T-helper 1 cell treated with Interleukin-12 subunit alpha and Interleukin-12 subunit beta and Interleukin-4 antibody, amounts not matched to agents 30 ng/mL and 1 ng/mL, for 36 hours (primary cell): Measurements from ENCODE around the gene KCNQ1. TPM values are rescaled to one million over a fixed set of nuclear protein-coding genes. Genes with fewer than 3 reads are reported as not detected.

Experiments
- intact Hi-C: fragments of 100-400 bp; cut with micrococcal nuclease; formaldehyde crosslinking; loops from one replicate; pipeline ENCODE4 v1.15.1; 2024
- total RNA-seq: library from RNA; stranded (reverse); gene quantifications from 2 replicates; pipeline ENCODE4 v1.2.3, GENCODE V29; 2022

Gene KCNQ1
- total RNA-seq, 1 donor from 2014 or later = 16.9 TPM

DNA sequence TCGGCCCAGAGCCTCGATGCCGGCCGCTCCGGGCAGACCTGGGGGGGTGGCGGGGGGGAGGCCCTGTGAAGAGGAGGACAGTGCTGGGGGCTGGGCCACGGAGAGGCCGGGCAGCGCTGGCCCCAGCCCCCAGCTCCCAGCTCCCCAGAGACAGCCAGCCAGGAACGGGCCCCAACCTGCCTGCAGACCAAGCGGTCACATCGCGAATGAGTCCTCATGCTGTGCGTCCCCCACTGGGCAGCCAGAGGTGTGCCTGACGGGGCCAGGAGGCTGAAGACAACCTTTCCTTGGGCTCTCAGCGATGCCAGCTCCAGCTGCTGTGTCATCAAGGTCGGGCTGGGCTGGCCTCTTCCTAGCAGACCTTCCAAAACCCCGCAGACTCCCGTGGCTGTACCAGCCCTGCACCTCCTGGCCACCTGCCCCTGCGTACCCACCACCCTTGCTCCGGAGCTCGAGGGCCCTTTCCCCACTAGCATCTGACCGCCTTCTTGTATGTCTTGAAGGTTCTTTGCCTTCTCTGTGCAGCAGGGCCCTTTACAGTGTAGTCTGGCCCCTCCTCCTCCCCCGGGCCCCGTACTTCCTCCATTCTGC lies 352.4 kb downstream of the KCNQ1 start:
- intact Hi-C loops = no loop called here

GRCh38 chr11:2797741-2798361 lies 353.0 kb downstream of the KCNQ1 start:
- intact Hi-C loops = no loop called here

DNA sequence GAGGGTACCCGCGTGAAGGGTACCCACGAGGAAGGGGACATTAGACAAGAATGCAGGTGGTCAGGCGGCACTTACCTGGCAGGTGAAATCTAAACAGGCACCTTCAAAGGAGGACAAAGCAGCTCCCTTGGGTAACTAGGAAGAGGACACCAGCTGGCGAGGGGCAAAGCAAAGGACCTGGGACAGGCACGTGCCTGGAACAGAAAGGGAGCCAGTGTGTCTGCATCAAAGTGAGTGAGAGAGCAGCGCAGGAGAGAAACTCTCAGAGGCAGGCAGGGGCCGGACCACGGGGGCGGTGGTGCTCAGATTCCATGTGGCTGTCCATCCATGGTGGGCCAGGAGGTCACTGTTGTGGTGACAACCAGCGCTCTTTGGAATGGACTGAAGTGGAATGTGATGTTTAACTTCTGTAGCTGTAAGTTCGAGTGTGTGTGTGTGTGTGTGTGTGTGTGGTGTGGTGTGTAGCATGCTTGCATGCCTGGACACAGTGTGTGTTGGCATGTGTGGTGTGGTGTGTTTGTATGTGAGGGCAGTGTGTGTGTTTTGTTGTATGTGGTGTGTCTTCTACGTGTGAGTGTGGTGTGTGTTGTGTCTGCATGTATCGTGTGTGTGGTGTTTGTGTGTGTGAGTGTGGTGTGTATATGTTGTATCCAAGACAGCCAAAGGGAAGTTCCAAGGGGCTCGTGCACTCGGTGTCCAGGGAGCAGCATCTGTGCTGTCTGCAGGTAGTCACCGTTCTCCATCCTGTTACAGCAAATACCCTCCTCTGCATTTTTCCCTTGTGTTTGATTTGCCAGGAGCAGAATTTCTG lies 354.3 kb downstream of the KCNQ1 start:
- intact Hi-C loops = no loop called here

DNA sequence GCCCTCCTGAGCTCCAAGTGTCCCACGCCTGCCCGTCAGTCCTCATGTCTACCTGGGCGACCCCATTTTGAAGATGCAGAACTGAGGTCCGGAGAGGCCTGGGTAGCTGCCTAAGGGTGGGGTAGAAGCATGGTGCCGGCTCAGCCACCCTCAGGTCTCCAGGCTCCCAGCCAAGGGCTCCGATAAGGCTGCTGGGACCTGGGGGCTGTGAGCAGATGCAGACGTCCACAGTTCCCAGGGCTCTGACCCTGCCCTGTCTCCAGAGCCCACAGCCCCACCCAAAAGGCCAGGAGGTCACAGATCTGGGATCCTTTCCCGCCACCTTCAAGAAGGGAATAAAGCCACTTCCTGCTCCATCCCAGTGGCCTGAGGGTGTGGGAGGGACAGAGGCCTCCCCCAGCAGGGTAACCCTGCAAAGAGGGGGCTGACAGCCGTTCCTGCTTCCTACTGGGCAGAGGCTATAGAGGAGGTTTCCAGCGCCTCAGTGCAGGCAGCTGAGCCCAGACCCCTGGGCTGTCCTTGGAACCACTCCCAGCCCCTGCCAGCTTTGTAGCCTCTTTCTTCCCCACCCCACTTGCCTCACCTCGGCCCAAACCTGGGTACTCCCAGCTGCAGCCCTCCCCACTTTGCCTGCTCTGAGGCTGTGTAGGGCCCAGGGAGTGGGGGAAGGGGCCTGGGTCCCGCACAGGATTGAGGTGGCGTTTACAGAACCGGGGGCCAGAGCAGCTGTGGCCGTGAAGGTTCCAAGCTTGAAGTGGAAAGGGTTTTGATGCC lies 355.3 kb downstream of the KCNQ1 start:
- intact Hi-C loops = no loop called here

DNA sequence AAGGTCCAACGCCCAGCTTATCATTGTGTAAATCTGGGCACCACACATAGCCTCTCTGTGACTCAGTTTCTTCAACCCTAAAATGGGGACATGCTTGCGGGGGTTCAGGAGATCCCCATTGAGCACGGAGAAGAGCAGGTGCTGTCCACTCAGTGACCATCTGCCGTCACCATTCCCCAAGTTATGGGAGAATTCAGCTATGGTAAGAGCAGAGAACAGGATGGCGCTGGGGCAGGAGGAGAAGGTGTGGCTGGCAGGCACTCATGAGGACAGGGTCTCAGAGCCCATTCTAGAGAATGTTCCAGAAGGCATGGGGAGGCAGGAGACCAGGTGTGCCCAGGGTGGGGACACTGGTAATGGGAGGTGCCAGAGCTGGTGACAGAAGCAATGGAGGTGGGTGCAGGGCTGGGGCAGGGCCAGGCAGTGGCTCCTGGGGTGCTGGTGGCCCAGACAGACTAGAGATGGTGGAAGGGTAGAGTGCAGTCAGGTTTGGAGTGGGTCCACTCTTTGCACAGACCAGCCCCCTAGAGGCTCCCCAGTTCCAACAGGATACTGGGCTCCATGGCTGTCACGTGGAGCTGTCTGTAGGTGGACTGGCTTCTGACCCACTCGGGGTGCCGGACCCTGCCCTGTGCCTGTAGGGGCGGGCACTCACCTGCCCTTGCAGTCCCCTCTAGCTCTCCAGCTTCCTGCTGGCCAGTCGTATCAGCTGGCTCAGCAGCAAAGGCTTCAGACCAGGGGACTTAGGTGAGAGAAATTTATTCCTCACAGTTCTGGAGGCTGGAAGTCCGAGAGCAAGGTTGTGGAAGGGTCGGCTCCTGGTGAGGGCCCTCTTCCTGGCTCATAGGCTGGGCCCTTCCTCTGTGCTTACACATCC lies 356.1 kb downstream of the KCNQ1 start:
- intact Hi-C loops = no loop called here

GRCh38 chr11:2801711-2802388 lies 357.0 kb downstream of the KCNQ1 start:
- intact Hi-C loops = no loop called here

GRCh38 chr11:2802389-2803185 lies 357.8 kb downstream of the KCNQ1 start:
- intact Hi-C loops = no loop called here

DNA sequence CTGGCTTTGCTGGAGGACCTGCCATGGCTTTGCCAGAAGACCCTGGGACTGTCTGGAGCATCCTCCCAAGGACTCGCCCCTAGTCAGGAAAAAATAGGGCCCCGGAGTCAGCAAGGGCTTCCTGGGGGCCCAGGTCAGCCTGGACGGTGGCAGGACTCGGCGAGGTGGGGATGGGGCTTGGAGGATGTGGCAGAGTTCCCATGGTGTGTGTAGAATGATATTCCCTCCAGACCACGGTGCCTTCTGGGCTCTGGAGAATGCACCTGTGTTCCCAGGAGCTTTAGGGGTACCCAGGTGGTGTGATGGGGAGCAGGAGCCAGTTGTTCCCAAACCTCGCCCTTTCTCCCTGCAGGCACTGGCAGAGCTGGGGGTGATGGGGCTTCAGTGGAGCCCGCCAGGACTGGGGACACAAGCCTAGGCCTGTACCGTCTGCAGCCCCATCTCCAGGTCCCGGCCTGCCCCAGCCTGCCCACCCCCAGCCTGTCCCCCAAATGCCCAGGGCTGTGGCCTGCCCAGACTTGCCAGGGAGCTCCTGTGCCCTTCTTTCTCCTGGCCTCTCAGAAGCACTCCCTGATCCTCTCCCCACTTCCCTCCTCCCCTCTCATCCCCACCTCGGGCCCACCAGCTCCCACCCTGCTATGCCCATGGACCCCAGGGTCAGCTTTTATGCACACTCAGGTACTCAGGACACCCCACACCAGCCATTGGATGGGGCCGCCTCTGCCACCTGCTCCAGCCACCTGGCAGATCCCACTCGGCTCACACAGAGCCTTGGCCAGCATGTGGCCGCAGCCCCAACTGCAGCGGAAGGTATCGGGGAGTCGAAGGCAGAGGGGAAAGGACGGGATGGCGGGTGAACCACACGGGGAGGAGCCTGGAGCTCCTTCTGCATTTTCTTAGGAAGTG lies 358.6 kb downstream of the KCNQ1 start:
- intact Hi-C loops = no loop called here

DNA sequence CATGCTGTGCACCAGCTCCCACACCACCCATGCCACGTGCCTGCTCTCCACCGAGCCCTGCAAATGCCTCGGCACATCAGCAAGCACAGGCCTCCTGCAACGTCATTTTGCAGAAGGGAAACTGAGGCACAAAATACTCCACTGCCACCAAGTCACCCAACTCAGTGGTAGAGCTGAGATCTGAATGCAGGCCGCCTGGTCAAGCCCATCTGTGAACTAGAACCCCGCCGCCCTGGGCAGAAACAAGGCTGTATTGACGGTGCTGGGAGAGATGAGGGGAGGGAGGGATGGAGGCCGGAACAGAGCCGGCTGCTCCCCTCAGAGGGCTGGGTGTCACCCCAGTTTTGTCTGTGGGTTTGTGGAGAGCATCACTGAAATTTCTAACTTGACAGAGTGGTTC lies 359.4 kb downstream of the KCNQ1 start:
- intact Hi-C loops = no loop called here

DNA sequence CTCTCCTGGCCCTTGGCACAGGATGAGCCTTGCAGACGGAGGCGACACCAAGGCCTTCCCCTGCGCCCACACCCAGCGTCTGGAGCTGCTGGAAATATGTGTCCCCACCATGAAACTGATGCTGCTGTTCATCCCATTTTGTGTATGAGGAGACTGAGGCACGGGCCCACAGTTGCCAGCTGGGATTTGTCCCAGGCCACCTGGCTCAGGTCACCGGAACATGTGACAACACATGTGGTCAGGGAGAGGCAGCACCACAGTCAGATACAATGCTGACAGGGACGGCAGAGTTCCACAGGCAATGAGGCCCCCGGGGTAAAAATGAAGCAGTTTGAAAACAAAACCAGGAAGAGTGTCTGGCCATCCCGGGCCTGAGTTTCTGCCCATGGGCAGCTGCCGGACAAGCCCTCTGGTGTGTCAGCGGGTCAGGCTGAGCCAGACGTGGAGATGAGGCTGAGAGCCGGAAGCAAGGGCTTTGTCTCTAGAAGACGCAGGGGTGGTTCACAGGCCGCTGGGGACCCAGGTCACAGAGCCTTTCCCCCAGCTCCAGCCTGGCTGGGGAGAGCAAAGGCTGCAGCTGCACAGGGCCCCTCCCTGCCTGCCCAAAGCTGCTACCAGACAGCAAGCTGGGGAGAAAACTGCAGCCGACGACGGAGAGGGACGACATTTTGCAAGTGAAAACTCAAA lies 360.0 kb downstream of the KCNQ1 start:
- intact Hi-C loops = no loop called here

DNA sequence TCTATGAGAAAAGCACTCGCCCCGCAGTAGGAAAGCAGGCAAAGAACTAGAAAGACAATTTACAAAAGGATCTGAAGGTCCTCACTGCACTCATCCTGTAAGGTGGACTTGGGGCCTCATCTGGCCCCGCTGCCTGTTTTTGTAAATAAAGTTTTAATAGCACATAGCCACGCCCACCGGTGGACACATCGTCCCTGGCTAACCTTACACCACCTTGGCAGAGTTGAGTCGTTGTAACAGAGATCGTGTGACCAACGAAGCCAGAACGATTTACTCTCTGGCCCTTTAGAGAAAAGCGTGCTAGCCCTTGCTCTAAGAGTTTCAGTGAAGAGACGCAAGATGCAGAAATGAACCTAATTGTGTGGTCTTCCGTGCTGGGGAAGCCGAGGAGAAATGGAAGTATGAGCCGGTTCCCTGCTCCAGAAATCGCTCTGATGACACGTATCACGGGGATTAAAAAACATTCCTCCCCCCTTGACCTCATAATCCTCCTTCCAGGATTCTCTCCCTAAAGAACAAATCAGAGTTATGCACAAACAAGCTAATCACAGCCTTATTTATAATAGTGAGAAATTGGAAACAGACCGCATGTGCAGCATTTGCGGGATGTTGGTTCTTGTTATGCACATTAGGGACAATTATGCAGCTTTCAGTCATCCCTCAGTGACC lies 360.7 kb downstream of the KCNQ1 start:
- intact Hi-C loops = no loop called here

DNA sequence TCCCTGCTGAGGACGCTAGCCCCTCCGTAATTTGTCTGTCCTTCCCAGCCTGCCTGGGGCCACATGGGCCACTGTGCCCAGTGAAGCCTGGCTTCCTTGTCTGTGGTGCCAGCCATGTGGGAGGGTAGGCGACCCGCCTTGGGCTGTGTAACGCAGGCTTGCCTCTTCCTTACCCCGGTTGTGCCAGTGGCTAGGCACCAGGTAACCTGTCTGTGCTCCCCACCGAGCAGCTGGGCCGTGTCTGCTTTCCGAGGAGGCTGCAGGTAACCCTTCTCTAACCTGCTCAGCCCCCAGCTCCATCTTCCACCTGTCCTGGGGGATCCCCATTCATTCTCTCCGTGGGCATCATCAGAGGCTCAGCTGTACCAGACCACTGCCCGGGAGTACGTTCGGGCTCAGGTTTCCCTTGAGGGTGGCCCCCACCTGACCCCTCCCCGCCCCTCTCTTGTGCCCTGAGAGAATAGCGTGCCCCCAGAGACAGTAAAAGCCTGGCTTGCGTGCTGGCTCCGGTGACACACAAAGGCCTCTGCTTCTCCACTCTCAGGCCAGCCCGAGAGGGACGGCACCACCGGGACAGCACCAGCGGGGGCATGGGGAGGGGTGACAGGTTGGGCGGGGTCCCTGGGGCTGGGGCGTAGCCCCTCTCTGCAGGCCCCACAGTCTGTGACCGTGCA lies 361.7 kb downstream of the KCNQ1 start:
- intact Hi-C loops = no loop called here

DNA sequence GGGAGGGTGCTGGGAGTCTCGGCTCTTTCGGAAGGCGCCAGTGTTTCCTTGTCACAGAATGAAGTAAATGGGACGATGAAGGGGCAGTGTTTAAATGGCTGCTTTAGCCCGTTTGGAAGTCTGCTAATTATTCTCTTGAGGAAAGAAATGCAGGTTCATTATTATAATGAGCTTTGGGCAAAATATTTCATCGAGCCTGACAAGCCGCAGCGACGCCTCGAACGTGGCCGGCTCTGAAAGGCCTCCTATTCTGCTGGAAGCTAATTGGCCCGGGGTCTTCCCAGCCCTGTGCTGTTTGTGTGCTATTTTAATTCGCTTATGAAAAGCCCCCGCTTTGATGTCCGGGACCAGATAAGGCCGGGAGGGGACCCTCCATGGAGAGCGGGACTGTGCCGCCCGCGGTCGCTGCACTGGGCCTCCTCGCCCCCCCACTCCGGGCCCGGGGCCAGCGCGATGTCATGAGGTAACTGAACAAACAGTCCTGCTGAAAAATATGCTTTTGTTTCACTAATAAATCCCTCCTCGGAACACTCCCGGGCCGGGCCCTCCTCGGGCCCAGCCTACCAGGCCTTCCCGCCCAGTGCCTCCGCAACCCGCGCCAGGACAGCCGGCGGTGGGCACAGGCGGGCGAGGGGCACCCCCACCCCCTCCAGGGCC lies 362.3 kb downstream of the KCNQ1 start:
- intact Hi-C loops = no loop called here

DNA sequence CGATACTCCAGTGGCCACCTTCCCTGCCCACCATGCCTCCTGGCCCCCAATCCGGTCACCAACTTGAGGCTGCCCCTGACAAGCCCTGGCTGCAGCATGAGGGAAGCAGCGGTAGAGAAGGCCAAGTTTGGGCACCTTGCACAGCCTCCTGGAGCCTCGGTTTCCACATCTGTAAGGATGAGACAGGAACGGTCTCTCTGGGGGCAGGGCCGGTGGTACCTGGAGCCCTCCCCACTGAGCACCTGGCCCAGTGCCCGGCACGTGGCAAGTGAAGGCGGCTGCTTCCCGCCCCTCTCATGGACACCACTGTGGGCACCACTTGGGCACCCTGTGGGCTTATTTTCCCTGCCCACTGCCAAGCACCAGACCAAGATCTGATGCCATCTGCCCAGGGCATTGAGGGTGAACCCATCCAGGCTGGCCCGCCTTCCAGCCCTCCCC lies 363.0 kb downstream of the KCNQ1 start:
- intact Hi-C loops = no loop called here

GRCh38 chr11:2808850-2809846 lies 364.3 kb downstream of the KCNQ1 start:
- intact Hi-C loops = no loop called here
